SK-N-SH (cell line): ENCODE measurements around the gene ITGAL. TPM values are rescaled to one million over a fixed set of nuclear protein-coding genes. Genes with fewer than 3 reads are reported as not detected.
"Not testable (repeated sequence)": the region's sequence is repeated elsewhere in the genome, so short reads cannot be mapped to it uniquely, and the experiment has no call there.

Experiments
- CTCF ChIA-PET: fragments of 300-600, 350-600 bp; formaldehyde crosslinking; extraction: SDS; loops from one replicate; lab custom pipeline; 2021; lab: Yijun Ruan, JAX
- POLR2A ChIA-PET: fragments of 350-600 bp; sonication (Branson Sonifier 250); formaldehyde crosslinking; extraction: SDS; loops from one replicate; lab custom pipeline; 2020; ENCODE audit warnings: antibody characterized with exemption, inconsistent platforms; lab: Yijun Ruan, JAX
- DNase-seq: peaks from one replicate; pipeline ENCODE4 v3.0.0; 2012
- H2AFZ ChIP-seq: fragments of 200-600 bp; sonication (generic); 2 replicates; pipeline ENCODE4 v1.8.1; 2016; ENCODE audit warnings: antibody characterized with exemption, mild to moderate bottlenecking, low read depth
- H3F3A ChIP-seq: fragments of 200-600 bp; sonication (generic); replicated peaks from 2 replicates; pipeline ENCODE3; 2016; ENCODE audit warnings: antibody characterized with exemption, mild to moderate bottlenecking; ENCODE audit not compliant: insufficient read depth
- H3K27ac ChIP-seq, 2 experiments: fragments of 200-500 bp in 1 of 2; fragments of 200-600 bp in 1 of 2; sonication (Bioruptor generic) in 1 of 2; sonication (generic), shearing (Covaris generic) in 1 of 2; 2 replicates each; pipeline versions ENCODE4 v1.5.1 to v1.6.1; 2014 to 2016; ENCODE audit warnings: low read depth in 2 of 2, inconsistent platforms in 1 of 2, low read length in 1 of 2, mild to moderate bottlenecking in 1 of 2, mixed read lengths in 1 of 2
- H3K27me3 ChIP-seq: fragments of 200-600 bp; sonication (generic), shearing (Covaris generic); 2 replicates; pipeline ENCODE4 v1.6.1; 2016; ENCODE audit warnings: mixed run types; ENCODE audit not compliant: insufficient read depth
- H3K36me3 ChIP-seq, 2 experiments: fragments of 200-500 bp in 1 of 2; fragments of 200-600 bp in 1 of 2; sonication (Bioruptor generic) in 1 of 2; sonication (generic) in 1 of 2; replicated peaks in 1 of 2; 2 replicates each; pipeline versions ENCODE3 to v1.5.1; 2014 to 2016; ENCODE audit warnings: low read length in 1 of 2, mild to moderate bottlenecking in 1 of 2; ENCODE audit not compliant: insufficient read depth in 2 of 2, control insufficient read depth in 1 of 2
- H3K4me1 ChIP-seq, 2 experiments: fragments of 200-500 bp in 1 of 2; fragments of 200-600 bp in 1 of 2; sonication (Bioruptor generic) in 1 of 2; sonication (generic), shearing (Covaris generic) in 1 of 2; 2 replicates each; pipeline versions ENCODE4 v1.5.1 to v1.6.1; 2014 to 2016; ENCODE audit warnings: low read depth in 1 of 2, low read length in 1 of 2, mixed run types in 1 of 2; ENCODE audit not compliant: insufficient read depth in 2 of 2, control insufficient read depth in 1 of 2
- H3K4me2 ChIP-seq: fragments of 200-600 bp; sonication (generic), shearing (Covaris generic); 2 replicates; pipeline ENCODE4 v1.6.1; 2017; ENCODE audit warnings: mixed run types
- H3K4me3 ChIP-seq, 2 experiments: fragments of 200-500 bp in 1 of 2; fragments of 200-600 bp in 1 of 2; sonication (Bioruptor generic) in 1 of 2; sonication (generic), shearing (Covaris generic) in 1 of 2; 2 replicates each; pipeline versions ENCODE4 v1.5.1 to v1.8.1; 2014 to 2016; ENCODE audit warnings: low read depth in 2 of 2, inconsistent platforms in 1 of 2, low read length in 1 of 2, mild to moderate bottlenecking in 1 of 2, mixed read lengths in 1 of 2, moderate library complexity in 1 of 2
- H3K79me2 ChIP-seq: fragments of 200-600 bp; sonication (generic); 2 replicates; pipeline ENCODE4 v1.8.1; 2017; ENCODE audit warnings: mild to moderate bottlenecking; ENCODE audit not compliant: insufficient read depth
- H3K9ac ChIP-seq: fragments of 200-600 bp; sonication (generic); 2 replicates; pipeline ENCODE4 v1.6.1; 2017; ENCODE audit warnings: mixed run types
- H3K9me2 ChIP-seq: fragments of 200-600 bp; sonication (generic); 2 replicates; pipeline ENCODE4 v1.6.1; 2017; ENCODE audit warnings: mixed run types
- H3K9me3 ChIP-seq: fragments of 200-600 bp; sonication (generic); 2 replicates; pipeline ENCODE4 v1.6.1; 2017; ENCODE audit warnings: mixed run types, mild to moderate bottlenecking, moderate library complexity
- H4K20me1 ChIP-seq: fragments of 200-600 bp; sonication (generic); 2 replicates; pipeline ENCODE4 v1.6.1; 2017; ENCODE audit warnings: mild to moderate bottlenecking, mixed run types; ENCODE audit not compliant: insufficient read depth
- CHD2 ChIP-seq: fragments of 150-350 bp; IDR thresholded peaks from 2 replicates; pipeline ENCODE4 v1.6.1; 2018; ENCODE audit warnings: low read length; ENCODE audit not compliant: partially characterized antibody
- EP300 ChIP-seq, 2 experiments: IDR thresholded peaks; 2 replicates each; pipeline versions ENCODE4 v1.4.0 to v1.6.1; 2012; ENCODE audit warnings: borderline replicate concordance in 1 of 2, low read depth in 1 of 2, low read length in 1 of 2
- EZH2phosphoT487 ChIP-seq: fragments of 200-600 bp; sonication (generic); IDR thresholded peaks from 2 replicates; pipeline ENCODE4 v1.6.1; 2017; ENCODE audit warnings: low read depth, mixed run types, mild to moderate bottlenecking, antibody characterized with exemption, moderate library complexity, borderline replicate concordance
- FOSL2 ChIP-seq: IDR thresholded peaks from 2 replicates; pipeline ENCODE4 v1.4.0; 2012; ENCODE audit warnings: low read depth, mild to moderate bottlenecking, moderate library complexity, borderline replicate concordance
- FOXJ3 ChIP-seq: sonication (generic); formaldehyde crosslinking; IDR thresholded peaks from 2 replicates; pipeline ENCODE4 v1.5.1; 2020; ENCODE audit warnings: mild to moderate bottlenecking, missing genetic modification reagents
- MXI1 ChIP-seq: IDR thresholded peaks from 2 replicates; pipeline ENCODE4 v1.6.1; 2012; ENCODE audit warnings: mild to moderate bottlenecking, low read depth, low read length, improper control_type of control experiment
- NFIC ChIP-seq: IDR thresholded peaks from 2 replicates; pipeline ENCODE4 v1.4.0; 2012; ENCODE audit warnings: borderline replicate concordance
- NRF1 ChIP-seq: IDR thresholded peaks from 2 replicates; pipeline ENCODE4 v1.6.1; 2012; ENCODE audit warnings: low read depth, mild to moderate bottlenecking, low read length
- REST ChIP-seq: IDR thresholded peaks from 2 replicates; pipeline ENCODE4 v1.6.1; 2012; ENCODE audit warnings: mild to moderate bottlenecking, low read depth, low read length, moderate library complexity
- RFX5 ChIP-seq: IDR thresholded peaks from 2 replicates; pipeline ENCODE4 v1.6.1; 2012; ENCODE audit warnings: mild to moderate bottlenecking, improper control_type of control experiment, low read length
- RXRA ChIP-seq: IDR thresholded peaks from 2 replicates; pipeline ENCODE4 v1.4.0; 2012; ENCODE audit warnings: low read depth, mild to moderate bottlenecking, borderline replicate concordance
- TAF1 ChIP-seq: IDR thresholded peaks from 2 replicates; pipeline ENCODE4 v1.6.1; 2012; ENCODE audit warnings: low read depth, mild to moderate bottlenecking, low read length, moderate library complexity, borderline replicate concordance
- TCF12 ChIP-seq: IDR thresholded peaks from 2 replicates; pipeline ENCODE4 v1.4.0; 2012
- TEAD4 ChIP-seq: IDR thresholded peaks from 2 replicates; pipeline ENCODE4 v1.4.0; 2012; ENCODE audit warnings: mild to moderate bottlenecking, borderline replicate concordance; ENCODE audit not compliant: insufficient read depth
- YY1 ChIP-seq: IDR thresholded peaks from 2 replicates; pipeline ENCODE4 v1.4.0; 2012; ENCODE audit warnings: low read depth, mild to moderate bottlenecking
- ZBTB33 ChIP-seq: IDR thresholded peaks from 2 replicates; pipeline ENCODE4 v1.4.0; 2012; ENCODE audit warnings: low read depth, borderline replicate concordance
- WGBS: methylation state at CpG from one replicate; pipeline ENCODE4 v1.1.6; 2017; ENCODE audit warnings: low lambda C conversion rate; 5-methylcytosine and 5-hydroxymethylcytosine counted together
- polyA plus RNA-seq, 3 experiments: library from polyadenylated mRNA; depleted of rRNA; stranded (reverse); fragments of >200 nt; gene quantifications; 2 replicates each; pipeline ENCODE4 v1.2.3, GENCODE V29; 2012

The ITGAL gene
- polyA plus RNA-seq, 1 of the 3 experiments (the other 2 are of a cell fraction) = 0.12 TPM

- H3K9me2 ChIP-seq = no peaks in the 10 kb centered on the region
- TF ChIP-seq FOSL2 (no peak), TEAD4 (no peak), RXRA (no peak), TAF1 (no peak), NFIC (no peak), ZBTB33 (no peak), YY1 (no peak), MXI1 (no peak), RFX5 (no peak), EP300 (IDR thresholded peaks at IDR 0.05; ENCODE audit: borderline replicate concordance in 1 of 2, low read depth in 1 of 2, low read length in 1 of 2) (no peak), EZH2phosphoT487 (no peak), REST (no peak), FOXJ3 (CRISPR knock-in tag) (no peak), TCF12 (no peak), CHD2 (no peak), NRF1 (no peak)
- H3K27ac ChIP-seq = no peak overlapping the region
- no peaks in the 10 kb centered on the region for H3F3A ChIP-seq
- DNase-seq = no peak
- peaks cover 0 to 4% of the 10 kb centered on the region in 2 experiments; a peak in 1 of 4 replicates for H3K4me1 ChIP-seq
- POLR2A ChIA-PET = interaction anchor here (0.6 kb wide), 1 partner anchor 871 kb away, joined by 5 read pairs; no protein-coding TSS in a partner anchor
- WGBS = 89% methylated on average over 9 of the region's 11 CpGs
- CTCF ChIA-PET = no interaction called here
- no peaks in the 10 kb centered on the region for H3K27me3 ChIP-seq
- H2AFZ ChIP-seq = no peak overlapping the region
- H3K9me3 ChIP-seq = no peaks in the 10 kb centered on the region
- H3K36me3 ChIP-seq = peaks cover 0 to 6% of the 10 kb centered on the region in 2 experiments
- H3K79me2 ChIP-seq = no peaks in the 10 kb centered on the region
- no peak overlapping the region for H3K4me2 ChIP-seq
- no peak overlapping the region for H3K4me3 ChIP-seq
- H3K9ac ChIP-seq = no peak overlapping the region
- no peaks in the 10 kb centered on the region for H4K20me1 ChIP-seq
These were observed 49.5 kb downstream of the ITGAL start for GRCh38 chr16:30521873-30522641.

GRCh38 chr16:30522702-30523463 is 50.3 kb downstream of the ITGAL start:
- H3K9me2 ChIP-seq, H3K27ac ChIP-seq, H3K9ac ChIP-seq, DNase-seq, H3K4me2 ChIP-seq, H3K9me3 ChIP-seq, H3K4me1 ChIP-seq, H3K79me2 ChIP-seq, H3K27me3 ChIP-seq, H3K36me3 ChIP-seq, H2AFZ ChIP-seq, H4K20me1 ChIP-seq, H3K4me3 ChIP-seq, H3F3A ChIP-seq: not testable (repeated sequence)
- WGBS = 93% methylated on average over 11 of the region's 12 CpGs
- ChIA-PET POLR2A (interaction anchor here (0.6 kb wide), 1 partner anchor 871 kb away, joined by 5 read pairs; no protein-coding TSS in a partner anchor), CTCF (interaction anchor here (1.6 kb wide), 1 partner anchor 93 kb away, joined by 3 read pairs; the partner anchor contains the start of gene DCTPP1)
